HepG2 (cell line): Measurements from ENCODE around the gene TXN2.

Experiments
- BRCA1 ChIP-seq: sonication (generic); formaldehyde crosslinking; IDR thresholded peaks from 2 replicates; pipeline ENCODE4 v1.4.0; 2020; ENCODE audit warnings: missing genetic modification reagents
- CHD4 ChIP-seq: fragments of 200-600 bp; sonication (generic); IDR thresholded peaks from 2 replicates; pipeline ENCODE4 v1.7.0; 2017; ENCODE audit warnings: mild to moderate bottlenecking, low read length, borderline replicate concordance
- CREB1 ChIP-seq, 2 experiments: fragments of 450-650 bp in 1 of 2; IDR thresholded peaks; 2 replicates each; pipeline ENCODE4 v1.6.1; 2016 to 2017; ENCODE audit warnings: control low read depth in 1 of 2, mild to moderate bottlenecking in 1 of 2, missing compliant biosample characterization in 1 of 2, missing genetic modification characterization in 1 of 2
- CTCF ChIP-seq: sonication (generic); formaldehyde crosslinking; IDR thresholded peaks from 2 replicates; pipeline ENCODE4 v1.5.0; 2020; ENCODE audit warnings: mild to moderate bottlenecking, missing genetic modification reagents, moderate library complexity
- ETV6 ChIP-seq: sonication (generic); formaldehyde crosslinking; conservative IDR thresholded peaks from 2 replicates; pipeline ENCODE4 v1.4.0; 2020; ENCODE audit warnings: missing genetic modification reagents
- EZH2 ChIP-seq: conservative IDR thresholded peaks from 2 replicates; pipeline ENCODE4 v1.6.1; 2012; ENCODE audit warnings: mild to moderate bottlenecking, low read depth, low read length, moderate library complexity
- HBP1 ChIP-seq: IDR thresholded peaks from 2 replicates; pipeline ENCODE4 v1.6.1; 2016; ENCODE audit warnings: low read depth, control low read depth
- HIC2 ChIP-seq: sonication (generic); formaldehyde crosslinking; IDR thresholded peaks from 2 replicates; pipeline ENCODE4 v1.9.0; 2022; ENCODE audit warnings: low read depth, missing genetic modification reagents
- MEIS1 ChIP-seq: sonication (generic); formaldehyde crosslinking; IDR thresholded peaks from 2 replicates; pipeline ENCODE4 v1.9.0; 2021; ENCODE audit warnings: mild to moderate bottlenecking, missing genetic modification reagents, moderate library complexity, borderline replicate concordance
- RAD21 ChIP-seq: fragments of 450-650 bp; formaldehyde crosslinking; IDR thresholded peaks from 2 replicates; pipeline ENCODE4 v1.5.0; 2020; ENCODE audit warnings: mild to moderate bottlenecking
- SIX1 ChIP-seq: sonication (generic); formaldehyde crosslinking; IDR thresholded peaks from 2 replicates; pipeline ENCODE4 v1.4.0; 2020; ENCODE audit warnings: missing genetic modification reagents, borderline replicate concordance
- TBL1XR1 ChIP-seq: fragments of 150-350 bp; IDR thresholded peaks from 2 replicates; pipeline ENCODE4 v1.6.1; 2014; ENCODE audit warnings: borderline replicate concordance, low read length; ENCODE audit not compliant: partially characterized antibody
- UBTF ChIP-seq: sonication (generic); formaldehyde crosslinking; IDR thresholded peaks from 2 replicates; pipeline ENCODE4 v1.4.0; 2020; ENCODE audit warnings: mild to moderate bottlenecking, missing genetic modification reagents
- ZBTB43 ChIP-seq: sonication (generic); formaldehyde crosslinking; conservative IDR thresholded peaks from 2 replicates; pipeline ENCODE4 v1.4.0; 2020; ENCODE audit warnings: missing genetic modification reagents

- no peak for TF ChIP-seq CTCF (CRISPR knock-in tag)
- no peak for TF ChIP-seq ZBTB43 (CRISPR knock-in tag)
- no peak for TF ChIP-seq CHD4
- TF ChIP-seq BRCA1 (CRISPR knock-in tag) = no peak
- no peak for TF ChIP-seq EZH2
- TF ChIP-seq RAD21 = no peak
- no peak for TF ChIP-seq SIX1 (CRISPR knock-in tag)
- TF ChIP-seq CREB1 (IDR thresholded peaks at IDR 0.05) = no peak
- no peak for TF ChIP-seq CREB1 (CRISPR knock-in tag; IDR thresholded peaks at IDR 0.05)
- no peak for TF ChIP-seq MEIS1
- no peak for TF ChIP-seq TBL1XR1
- TF ChIP-seq ETV6 (CRISPR knock-in tag) = no peak
- TF ChIP-seq HBP1 (CRISPR knock-in tag) = no peak
- TF ChIP-seq HIC2 (CRISPR knock-in tag) = no peak
- TF ChIP-seq UBTF (CRISPR knock-in tag) = no peak
Measured at GRCh38 chr22:36472689-36473088, 8.8 kb downstream of the TXN2 start.
